ENCODE measurements around the gene CDH11. TPM values are rescaled to one million over a fixed set of nuclear protein-coding genes. Genes with fewer than 3 reads are reported as not detected.
A peak's percentile ranks its signal among the peaks of the same experiment; 100 is the strongest.

CDH11 gene
- total RNA-seq, 1 experiment from 2014 or later = 5.4 TPM

GRCh38 chr16:64907844-64908243, 214.0 kb downstream of the CDH11 start:
- Histone ChIP-seq H3K4ac (ENCODE audit: low read depth, low read length) (no peak overlapping the region), H3K4me1 (ENCODE audit: insufficient read depth, low read length) (no peaks in the 10 kb centered on the region; the same call in 1 of the 2 replicates), H4K91ac (ENCODE audit: insufficient read length, low read depth, low read length) (no peak overlapping the region), H2BK20ac (ENCODE audit: low read depth, low read length, poor library complexity, severe bottlenecking) (no peak overlapping the region), H2BK12ac (ENCODE audit: insufficient read length, low read depth, low read length) (no peak overlapping the region), H2BK15ac (ENCODE audit: low read depth, low read length) (no peak overlapping the region), H3K9ac (ENCODE audit: extremely low read depth, insufficient read length, low read length) (no peak overlapping the region), H3K9me3 (ENCODE audit: control insufficient read depth, low read depth, low read length) (no peaks in the 10 kb centered on the region), H4K20me1 (ENCODE audit: control insufficient read depth, insufficient read depth, insufficient read length) (no peaks in the 10 kb centered on the region), H3K79me1 (ENCODE audit: insufficient read depth, low read depth, low read length, poor library complexity, severe bottlenecking) (no peaks in the 10 kb centered on the region), H2BK120ac (ENCODE audit: low read depth, low read length, poor library complexity, severe bottlenecking) (no peak overlapping the region), H3K14ac (ENCODE audit: insufficient read depth, low read length) (no peak overlapping the region), H2BK5ac (ENCODE audit: insufficient read length, low read length) (no peak overlapping the region), H2AK5ac (ENCODE audit: insufficient read length, low read length) (no peak overlapping the region), H3K23ac (ENCODE audit: insufficient read length, low read depth, low read length) (no peak overlapping the region), H3K27me3 (ENCODE audit: insufficient read depth, low read length) (no peaks in the 10 kb centered on the region), H3K4me2 (ENCODE audit: insufficient read depth, insufficient read length, low read length) (no peak overlapping the region), H3K18ac (ENCODE audit: insufficient read length, low read depth, low read length) (no peak overlapping the region), H3K56ac (ENCODE audit: insufficient read length, low read depth, low read length) (no peak overlapping the region), H3K27ac (ENCODE audit: insufficient read length, low read depth, low read length) (no peak overlapping the region), H3T11ph (ENCODE audit: low read length) (no peak overlapping the region), H2AFZ (ENCODE audit: low read length) (no peak overlapping the region), H4K5ac (ENCODE audit: insufficient read length, low read depth, low read length) (no peak overlapping the region), H3K79me2 (ENCODE audit: insufficient read depth, low read length) (no peaks in the 10 kb centered on the region), H3K23me2 (ENCODE audit: insufficient read length, low read depth, low read length, poor library complexity, severe bottlenecking) (no peaks in the 10 kb centered on the region), H4K8ac (replicated peaks; ENCODE audit: insufficient read length, low read depth, low read length) (no peak overlapping the region)
- Mint-ChIP-seq H3K4me1 (peaks cover 3 to 11% of the 10 kb centered on the region in 2 experiments; a peak in 3 of 4 replicates), H3K36me3 (ENCODE audit: insufficient read depth in 1 of 3, low read depth in 3 of 3) (no peaks in the 10 kb centered on the region), H3K27me3 (ENCODE audit: low read depth) (no peaks in the 10 kb centered on the region; the same call in 1 of the 2 replicates), H3K9me3 (no peaks in the 10 kb centered on the region), H3K4me3 (no peak overlapping the region), H3K27ac (peak overlapping the region in 1 of 3 experiments; percentile 24; a peak in 1 of 7 replicates)
- no CpG with 5 or more reads among the region's 5 CpGs for WGBS (ENCODE audit: extremely low coverage, insufficient read length, low lambda C conversion rate)
- DNase-seq = no peak
- TF ChIP-seq, protein P1, sequence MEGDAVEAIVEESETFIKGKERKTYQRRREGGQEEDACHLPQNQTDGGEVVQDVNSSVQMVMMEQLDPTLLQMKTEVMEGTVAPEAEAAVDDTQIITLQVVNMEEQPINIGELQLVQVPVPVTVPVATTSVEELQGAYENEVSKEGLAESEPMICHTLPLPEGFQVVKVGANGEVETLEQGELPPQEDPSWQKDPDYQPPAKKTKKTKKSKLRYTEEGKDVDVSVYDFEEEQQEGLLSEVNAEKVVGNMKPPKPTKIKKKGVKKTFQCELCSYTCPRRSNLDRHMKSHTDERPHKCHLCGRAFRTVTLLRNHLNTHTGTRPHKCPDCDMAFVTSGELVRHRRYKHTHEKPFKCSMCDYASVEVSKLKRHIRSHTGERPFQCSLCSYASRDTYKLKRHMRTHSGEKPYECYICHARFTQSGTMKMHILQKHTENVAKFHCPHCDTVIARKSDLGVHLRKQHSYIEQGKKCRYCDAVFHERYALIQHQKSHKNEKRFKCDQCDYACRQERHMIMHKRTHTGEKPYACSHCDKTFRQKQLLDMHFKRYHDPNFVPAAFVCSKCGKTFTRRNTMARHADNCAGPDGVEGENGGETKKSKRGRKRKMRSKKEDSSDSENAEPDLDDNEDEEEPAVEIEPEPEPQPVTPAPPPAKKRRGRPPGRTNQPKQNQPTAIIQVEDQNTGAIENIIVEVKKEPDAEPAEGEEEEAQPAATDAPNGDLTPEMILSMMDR (conservative IDR thresholded peaks at IDR 0.05) = no peak
